Measurements from ENCODE around the gene DNAJB13.
"Not testable (repeated sequence)": the region's sequence is repeated elsewhere in the genome, so short reads cannot be mapped to it uniquely, and the experiment has no call there.

DNAJB13 gene

GRCh38 chr11:73978576-73979086 lies 27.8 kb downstream of the DNAJB13 start:
- DNase-seq: no peak

GRCh38 chr11:73980001-73980961 lies 29.5 kb downstream of the DNAJB13 start:
- DNase-seq: no peak

- DNase-seq: no peak
Observed at GRCh38 chr11:73981051-73981805, 30.4 kb downstream of the DNAJB13 start.

GRCh38 chr11:73982595-73982989 lies 31.8 kb downstream of the DNAJB13 start, which contains the start of gene UCP2:
TSS of gene UCP2 (minus strand) at chr11:73982843. CDS start at chr11:73978378, 4,465 bp downstream.
- peak; percentile 78 for DNase-seq

GRCh38 chr11:73982990-73983740 lies 32.3 kb downstream of the DNAJB13 start:
- peak; percentile 95 for DNase-seq

GRCh38 chr11:73983741-73984538 lies 33.1 kb downstream of the DNAJB13 start:
- DNase-seq: no peak

- not testable (repeated sequence) for DNase-seq
Observed at GRCh38 chr11:73985661-73986060, 34.8 kb downstream of the DNAJB13 start.

- DNase-seq: no peak
Observed at GRCh38 chr11:73988227-73988626, 37.4 kb downstream of the DNAJB13 start.

GRCh38 chr11:73989156-73989555 lies 38.3 kb downstream of the DNAJB13 start:
- DNase-seq: no peak

GRCh38 chr11:73990730-73991129 lies 39.9 kb downstream of the DNAJB13 start:
- DNase-seq: no peak

- no peak for DNase-seq
Observed at GRCh38 chr11:73991471-73992006, 40.7 kb downstream of the DNAJB13 start.

- DNase-seq: peak; percentile 12
Observed at GRCh38 chr11:73995247-73995646, 44.4 kb downstream of the DNAJB13 start.

GRCh38 chr11:73995731-73996130 lies 44.9 kb downstream of the DNAJB13 start:
- no peak for DNase-seq

GRCh38 chr11:73996161-73996747 lies 45.4 kb downstream of the DNAJB13 start:
- no peak for DNase-seq

- no peak for DNase-seq
Observed at GRCh38 chr11:73997120-73997770, 46.4 kb downstream of the DNAJB13 start.

- no peak for DNase-seq
Observed at GRCh38 chr11:73998846-73999575, 48.2 kb downstream of the DNAJB13 start.

GRCh38 chr11:73999581-74000306 lies 48.9 kb downstream of the DNAJB13 start:
- DNase-seq: no peak

GRCh38 chr11:74000307-74001133 lies 49.7 kb downstream of the DNAJB13 start:
- DNase-seq: no peak

Data from midbrain (tissue), 1 donor.